HG02678 (cell line): ENCODE measurements around the gene CREG2.
"Not testable (repeated sequence)": the region's sequence is repeated elsewhere in the genome, so short reads cannot be mapped to it uniquely, and the experiment has no call there.

ENCODE experiments used
- ATAC-seq: cut with Tn5 transposase; IDR thresholded peaks from one replicate; pipeline ENCODE4 v1.9.1; 2021; ENCODE audit warnings: mild to moderate bottlenecking, moderate library complexity; ENCODE audit not compliant: unreplicated experiment

The CREG2 gene

DNA sequence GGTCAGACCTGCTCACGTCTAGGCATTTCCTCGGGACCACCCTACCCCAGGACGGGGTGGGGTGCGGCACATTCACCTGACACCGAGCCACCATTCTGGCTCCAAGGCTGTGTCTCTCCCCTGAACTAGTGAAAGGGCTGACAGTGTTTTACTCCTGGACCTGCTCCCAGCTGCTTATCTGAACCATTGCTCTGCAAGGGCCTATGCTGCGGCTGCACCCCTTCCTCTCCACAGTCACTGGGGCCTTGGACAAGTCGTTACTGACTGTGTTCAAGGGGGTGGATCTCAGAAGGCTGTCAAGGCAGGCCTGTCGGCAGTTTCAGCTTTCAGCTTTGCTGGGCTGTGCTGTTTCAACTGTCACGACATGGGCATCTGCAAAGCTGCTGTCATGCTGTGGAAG lies 11.7 kb downstream of the CREG2 start:
- no peak for ATAC-seq

DNA sequence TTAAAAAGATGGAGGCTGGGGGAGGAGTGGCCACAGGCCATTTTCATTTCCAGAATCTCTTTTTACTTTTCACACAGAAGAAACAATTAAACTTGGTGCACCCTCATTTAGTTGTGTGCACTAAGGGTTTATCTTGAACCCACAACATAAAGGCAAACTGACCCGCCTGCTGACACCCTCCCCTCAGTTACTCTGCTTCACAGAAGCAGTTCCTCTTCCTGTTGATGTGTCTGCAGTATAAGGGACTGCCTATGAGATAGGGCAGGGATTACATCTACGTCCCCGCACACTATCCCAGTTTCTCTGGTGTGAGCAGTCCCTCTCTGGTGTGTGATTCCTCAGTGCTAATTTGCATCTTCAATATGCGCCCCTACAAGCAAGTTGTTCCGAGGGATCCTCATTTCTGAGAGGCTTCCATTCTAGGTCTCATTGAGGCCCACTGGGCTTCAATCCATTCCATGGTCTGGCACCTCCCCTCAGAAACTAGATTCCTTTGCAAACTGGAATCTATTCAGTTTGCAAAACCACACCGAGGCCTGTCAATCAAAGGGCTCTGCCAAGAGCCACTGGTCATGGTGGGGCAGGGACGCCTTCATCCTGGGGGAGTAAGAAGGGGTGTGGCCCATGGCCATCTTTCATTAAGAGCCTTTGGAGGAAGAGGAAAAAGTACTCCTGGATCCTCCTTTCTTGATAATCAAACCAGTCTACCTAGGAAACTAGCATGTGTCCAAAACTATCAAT lies 12.3 kb downstream of the CREG2 start:
- no peak for ATAC-seq

DNA sequence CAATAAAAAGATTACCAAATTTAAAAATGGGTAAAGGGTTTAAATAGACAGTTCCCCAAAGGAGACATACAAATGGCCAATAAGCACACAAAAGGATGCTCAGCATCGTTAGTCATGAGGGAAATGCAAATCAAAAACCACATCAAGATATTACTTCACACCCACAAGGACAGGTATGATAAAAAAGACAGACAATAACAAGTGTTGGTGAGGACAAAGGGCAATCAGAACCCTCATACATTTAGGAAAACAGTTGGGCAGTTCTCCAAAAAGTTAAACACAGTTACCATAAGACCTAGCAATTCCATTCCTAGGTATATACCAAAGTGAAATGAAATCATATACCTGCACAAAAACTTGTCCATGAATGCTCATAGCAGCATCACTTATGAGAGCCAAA lies 14.5 kb downstream of the CREG2 start:
- no peak for ATAC-seq

DNA sequence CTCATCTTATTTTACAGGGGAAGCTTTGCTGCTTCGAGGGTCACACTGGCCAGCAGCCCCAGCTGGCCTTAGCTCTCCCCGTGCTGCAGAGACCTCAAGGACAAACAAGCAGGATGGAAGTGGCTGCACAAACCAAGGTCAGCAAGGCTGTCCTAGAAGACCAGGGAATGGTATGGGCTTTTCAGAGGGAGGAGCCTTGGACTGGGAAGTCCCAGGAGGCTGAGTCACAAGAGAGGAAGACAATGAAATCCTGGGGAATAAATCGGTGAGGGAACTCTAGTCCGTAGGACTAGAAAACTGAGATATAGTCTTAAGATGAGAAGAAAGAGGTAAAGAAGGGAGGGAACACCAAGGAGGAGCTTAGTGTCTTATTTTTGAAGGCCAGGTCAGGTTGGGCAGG lies 15.7 kb downstream of the CREG2 start:
- ATAC-seq: no peak

DNA sequence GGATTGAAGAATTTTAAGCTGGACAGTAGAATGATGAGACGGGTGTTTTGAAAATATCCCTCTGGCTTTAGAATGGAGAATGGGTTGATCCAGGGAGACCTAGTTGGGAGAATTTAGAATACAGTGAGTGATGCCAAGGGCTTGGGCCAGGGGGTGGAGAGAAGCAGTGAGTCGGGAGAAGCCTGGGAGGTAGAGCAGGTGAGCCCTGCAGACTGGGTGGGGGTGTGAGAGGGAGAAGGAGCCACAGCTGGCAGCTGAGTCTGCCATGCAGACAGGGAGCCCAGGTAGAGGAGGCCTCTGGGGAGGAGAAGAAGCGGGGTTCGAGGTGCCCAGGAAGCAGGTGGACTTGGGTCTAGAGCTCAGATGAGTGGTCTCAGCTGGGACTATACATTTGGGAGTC lies 18.2 kb downstream of the CREG2 start:
- ATAC-seq: no peak

DNA sequence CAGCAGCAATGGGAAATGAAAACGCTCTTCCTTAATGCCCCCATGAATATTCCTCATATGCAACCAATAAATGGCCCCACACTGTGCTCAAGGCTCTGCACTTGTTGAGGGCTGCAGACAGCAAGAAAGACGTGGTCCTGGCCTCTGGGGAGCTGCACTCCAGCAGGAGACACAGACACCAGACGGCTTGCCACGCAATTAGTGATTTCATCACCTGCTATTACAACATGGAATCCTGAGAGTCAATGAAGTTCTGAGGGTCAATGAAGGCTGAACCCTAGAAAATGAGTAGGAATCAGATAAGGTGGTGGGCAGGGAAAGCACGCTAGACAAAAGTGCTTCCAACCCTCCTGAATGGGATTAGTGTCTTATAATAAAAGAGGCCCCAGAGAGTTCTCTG lies 18.9 kb downstream of the CREG2 start:
- ATAC-seq: no peak

DNA sequence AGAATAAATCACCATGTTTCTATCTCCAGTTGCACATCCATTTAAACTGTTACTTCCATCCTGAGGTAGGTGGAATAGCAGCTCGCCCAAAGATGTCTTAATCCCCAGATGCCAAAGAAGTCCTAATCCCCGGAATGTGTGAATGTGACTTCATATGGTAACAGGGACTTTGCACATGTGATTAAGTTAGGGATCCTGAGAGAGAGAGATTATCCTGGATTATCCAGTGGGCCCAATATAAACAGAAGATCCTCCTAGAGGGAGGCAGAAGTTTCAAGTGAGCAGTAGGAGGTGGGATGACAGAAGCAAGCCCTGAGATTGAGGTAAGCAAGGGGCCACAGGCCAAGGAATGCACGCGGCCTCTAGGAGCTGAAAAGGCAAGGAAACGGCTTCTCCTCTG lies 19.8 kb downstream of the CREG2 start:
- ATAC-seq: no peak

DNA sequence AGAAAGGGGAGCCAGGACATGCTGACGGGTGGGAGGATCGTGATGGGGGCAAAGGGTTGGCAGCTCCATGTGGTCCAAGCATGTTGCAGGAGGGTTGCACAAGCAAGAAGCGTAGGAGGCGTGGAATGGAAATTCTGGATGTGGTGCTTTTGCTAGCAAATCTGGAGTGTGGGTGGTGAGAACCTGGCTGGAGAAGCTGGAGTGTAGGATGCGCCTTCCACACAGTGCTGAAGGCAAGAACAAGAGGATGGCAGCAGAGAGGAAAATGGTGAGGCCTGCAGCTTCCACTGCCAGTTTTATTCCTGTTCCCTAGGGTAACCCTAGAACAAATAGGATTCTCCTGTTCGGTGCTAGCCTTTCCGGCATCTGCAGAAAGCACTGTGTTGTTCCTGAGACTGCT lies 22.4 kb downstream of the CREG2 start:
- ATAC-seq: no peak

DNA sequence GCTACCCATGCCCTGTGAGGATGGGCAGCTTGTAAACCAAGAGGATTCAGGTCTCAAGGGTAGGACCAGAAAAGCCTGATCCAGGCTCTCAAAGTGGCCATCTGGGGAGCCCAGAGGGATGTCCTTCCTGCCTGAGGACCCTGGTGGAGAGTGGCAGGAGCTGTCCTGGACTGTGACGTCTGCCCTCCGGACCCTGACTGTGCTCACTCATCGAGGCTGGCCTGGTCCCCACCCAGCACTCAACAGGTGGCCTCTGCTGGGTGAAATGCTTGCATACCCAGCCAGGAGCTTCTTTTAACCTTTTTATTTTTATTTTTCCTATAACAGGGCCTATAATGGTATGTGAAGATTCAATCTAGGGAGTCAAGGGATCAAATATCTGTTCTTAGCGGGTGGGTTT lies 24.5 kb downstream of the CREG2 start:
- ATAC-seq: no peak

DNA sequence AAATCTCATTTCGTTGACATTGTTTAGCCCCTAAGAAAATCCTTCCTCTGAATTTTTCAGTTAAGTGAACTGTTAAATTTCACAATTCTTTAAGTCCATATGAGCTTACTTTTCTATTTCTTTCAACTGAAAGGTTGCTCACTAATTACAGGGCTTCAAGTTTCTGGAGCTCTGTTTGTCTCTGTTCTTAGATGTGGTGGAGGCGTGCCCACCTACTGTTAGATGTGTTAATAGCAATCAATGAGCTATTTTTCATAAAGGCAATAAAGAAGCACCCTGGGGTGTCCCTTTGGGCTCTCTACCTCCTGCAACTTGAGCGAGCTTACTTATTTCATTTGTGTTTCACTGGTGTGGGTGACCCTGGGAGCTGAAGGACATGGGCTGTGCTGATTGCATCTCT lies 25.0 kb downstream of the CREG2 start:
- ATAC-seq: no peak

DNA sequence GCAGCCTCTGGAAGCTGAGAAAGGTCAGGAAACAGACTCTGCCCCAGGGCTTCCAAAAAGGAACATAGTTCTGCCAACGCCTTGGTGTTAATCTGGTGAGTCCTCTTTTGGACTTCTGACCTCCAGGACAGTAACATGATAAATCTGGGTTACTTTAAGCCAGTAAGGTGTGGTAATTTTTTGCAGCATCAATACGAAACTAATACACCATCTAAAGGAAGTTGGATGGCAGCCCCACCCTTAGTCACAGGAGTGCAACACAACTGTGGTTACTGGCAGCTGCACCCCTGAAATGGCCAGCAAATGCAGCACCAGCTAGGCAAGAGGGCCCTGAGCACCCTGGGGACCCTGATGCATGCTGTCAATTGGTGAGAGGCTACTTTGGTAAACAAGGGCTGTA lies 25.8 kb downstream of the CREG2 start:
- ATAC-seq: no peak

DNA sequence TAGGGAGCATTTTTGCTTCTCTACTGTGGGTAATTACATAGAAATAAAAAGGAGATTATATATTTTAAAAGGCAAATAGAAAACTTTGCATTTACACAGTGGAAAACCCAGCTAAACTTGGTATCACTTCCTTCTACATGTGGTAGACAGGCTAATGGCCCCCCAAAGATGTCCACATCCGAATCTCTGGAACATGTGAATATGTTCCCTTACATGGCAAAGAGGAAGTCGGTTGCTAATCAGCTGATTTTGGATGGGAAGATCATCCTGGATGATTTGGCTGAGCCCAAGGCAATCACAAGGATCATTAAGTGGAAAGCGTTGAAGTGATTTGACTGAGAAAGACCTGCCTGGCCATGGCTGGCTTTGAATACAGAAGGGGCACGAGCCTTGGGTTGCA lies 26.2 kb downstream of the CREG2 start:
- ATAC-seq: no peak

DNA sequence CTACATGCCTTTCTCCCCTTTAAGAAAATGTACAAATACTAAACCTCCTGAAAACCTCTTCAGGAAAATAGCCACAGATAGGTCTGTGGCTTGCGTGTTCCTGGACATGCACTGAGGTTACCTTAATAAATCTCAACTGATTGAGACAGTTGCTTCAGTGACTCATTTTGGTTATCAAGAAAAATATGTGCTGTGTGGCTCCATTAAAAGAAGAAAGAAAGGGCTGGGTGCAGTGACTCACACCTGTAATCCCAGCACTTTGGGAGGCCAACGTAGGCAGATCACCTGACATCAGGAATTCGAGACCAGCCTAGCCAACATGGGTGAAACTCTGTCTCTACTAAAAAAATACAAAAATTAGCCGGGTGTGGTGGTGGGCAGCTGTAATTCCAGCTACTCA lies 27.1 kb downstream of the CREG2 start:
- no peak for ATAC-seq

DNA sequence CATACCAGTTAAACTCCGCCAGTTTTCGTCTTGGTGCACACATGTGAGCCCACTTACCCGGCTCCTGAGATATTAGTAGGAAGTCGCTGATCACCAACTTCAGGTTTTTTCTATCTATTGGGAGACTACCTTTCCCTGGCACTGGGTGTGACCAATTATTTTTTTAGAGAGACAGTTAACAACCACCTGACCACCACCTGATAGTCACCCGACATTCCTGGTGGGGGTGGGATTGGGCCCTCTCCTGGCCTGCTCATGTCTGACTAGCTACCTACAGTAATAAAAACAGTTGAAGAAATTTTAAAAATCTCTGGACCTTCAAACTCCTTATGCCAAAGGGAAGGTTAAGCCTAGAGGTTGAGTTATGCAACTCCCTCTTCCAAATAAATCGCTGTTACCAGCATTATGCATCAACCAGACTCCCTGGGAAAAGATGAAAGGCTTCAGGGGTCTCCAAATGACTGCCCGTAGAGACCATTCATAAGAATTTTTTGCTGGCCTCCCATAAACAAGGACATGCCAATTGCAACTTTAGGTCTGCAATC lies 27.8 kb downstream of the CREG2 start:
- ATAC-seq: no peak

DNA sequence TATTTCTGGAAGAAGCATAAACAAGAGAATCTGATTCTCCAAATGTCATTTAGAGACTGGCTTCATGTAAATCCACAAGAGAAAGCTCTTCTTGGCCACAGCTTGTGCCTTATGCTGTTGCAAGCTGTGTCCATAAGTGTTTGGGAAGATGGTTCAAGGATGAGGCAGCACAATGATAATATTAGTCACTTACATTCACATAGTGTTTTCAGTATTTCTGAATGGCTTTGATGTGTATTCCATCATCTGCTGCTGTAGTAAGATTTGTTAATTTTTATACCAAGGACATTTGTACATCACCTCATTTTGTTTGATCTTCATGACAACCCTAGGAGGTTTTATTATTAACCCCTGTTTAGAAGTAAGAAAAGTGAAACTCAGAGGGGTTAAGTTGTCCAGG lies 29.9 kb downstream of the CREG2 start:
- no peak for ATAC-seq

DNA sequence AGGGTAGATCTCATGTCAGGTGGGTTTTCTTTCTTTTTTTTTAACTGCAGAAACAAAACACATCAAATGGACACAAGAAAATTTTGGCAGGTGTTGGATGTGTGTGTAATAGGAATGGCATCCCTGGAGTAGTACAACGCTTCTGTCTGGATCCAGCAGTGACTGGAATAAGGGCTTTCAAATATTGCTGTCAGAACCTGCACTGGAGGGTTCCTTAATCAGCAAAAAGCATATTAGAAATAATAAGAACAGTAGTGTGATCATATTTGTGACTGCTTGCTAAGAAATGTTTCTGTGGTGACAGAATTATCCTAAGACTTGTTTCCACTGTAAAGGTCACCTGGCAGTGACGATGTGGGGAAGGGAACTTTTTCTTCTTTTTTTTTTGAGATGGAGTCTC lies 30.8 kb downstream of the CREG2 start:
- no peak for ATAC-seq

DNA sequence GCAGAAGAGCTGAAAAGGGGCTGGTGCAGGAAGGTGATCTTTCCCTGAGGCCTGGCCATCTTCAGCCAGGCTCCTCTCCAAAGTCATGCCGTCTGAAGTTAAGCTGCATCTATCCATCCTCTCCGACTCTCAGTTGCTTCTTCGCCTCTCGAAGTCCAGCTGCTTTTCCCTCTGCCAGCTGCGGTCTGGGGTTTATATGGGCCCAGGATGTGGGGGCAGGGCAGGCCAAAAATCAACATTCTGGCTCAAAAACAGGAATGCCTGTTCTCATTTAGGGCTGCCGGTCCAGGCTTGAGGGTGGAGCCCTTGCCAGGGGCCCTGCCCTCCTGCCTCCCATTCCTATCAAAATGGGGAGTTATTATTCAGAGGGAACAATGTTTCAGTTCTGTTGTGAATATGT lies 31.2 kb downstream of the CREG2 start:
- no peak for ATAC-seq

DNA sequence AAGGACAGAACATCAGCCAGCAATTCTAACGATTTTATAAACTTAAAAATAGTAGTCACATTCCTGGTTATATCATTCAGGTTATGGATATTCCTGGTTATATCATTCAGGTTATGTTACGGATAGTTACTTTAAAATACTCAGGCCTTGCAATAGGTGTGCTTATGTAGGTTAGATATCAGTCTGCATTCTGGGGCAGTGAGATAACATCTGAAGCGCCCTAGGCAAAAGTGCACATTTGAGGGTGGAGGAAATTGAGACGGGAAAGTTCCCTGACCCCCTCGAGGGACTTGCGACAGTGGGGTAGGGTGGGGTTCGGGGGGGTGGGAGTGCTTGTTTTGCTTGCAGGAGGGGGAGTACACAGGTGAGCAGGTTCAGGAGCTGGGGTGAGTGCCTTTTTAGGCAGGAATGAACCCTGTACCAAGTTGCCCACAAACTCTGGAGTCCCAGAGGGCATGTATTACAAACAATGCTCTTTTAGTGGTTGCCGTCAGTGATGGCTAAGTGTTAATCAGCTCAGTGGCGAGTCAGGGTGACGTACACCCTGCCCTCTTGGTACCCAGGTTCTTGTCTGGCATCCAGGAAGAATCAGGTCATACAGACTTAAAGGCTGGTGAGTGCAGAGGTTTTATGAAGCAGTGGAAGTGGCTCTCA lies 31.8 kb downstream of the CREG2 start:
- ATAC-seq: no peak

DNA sequence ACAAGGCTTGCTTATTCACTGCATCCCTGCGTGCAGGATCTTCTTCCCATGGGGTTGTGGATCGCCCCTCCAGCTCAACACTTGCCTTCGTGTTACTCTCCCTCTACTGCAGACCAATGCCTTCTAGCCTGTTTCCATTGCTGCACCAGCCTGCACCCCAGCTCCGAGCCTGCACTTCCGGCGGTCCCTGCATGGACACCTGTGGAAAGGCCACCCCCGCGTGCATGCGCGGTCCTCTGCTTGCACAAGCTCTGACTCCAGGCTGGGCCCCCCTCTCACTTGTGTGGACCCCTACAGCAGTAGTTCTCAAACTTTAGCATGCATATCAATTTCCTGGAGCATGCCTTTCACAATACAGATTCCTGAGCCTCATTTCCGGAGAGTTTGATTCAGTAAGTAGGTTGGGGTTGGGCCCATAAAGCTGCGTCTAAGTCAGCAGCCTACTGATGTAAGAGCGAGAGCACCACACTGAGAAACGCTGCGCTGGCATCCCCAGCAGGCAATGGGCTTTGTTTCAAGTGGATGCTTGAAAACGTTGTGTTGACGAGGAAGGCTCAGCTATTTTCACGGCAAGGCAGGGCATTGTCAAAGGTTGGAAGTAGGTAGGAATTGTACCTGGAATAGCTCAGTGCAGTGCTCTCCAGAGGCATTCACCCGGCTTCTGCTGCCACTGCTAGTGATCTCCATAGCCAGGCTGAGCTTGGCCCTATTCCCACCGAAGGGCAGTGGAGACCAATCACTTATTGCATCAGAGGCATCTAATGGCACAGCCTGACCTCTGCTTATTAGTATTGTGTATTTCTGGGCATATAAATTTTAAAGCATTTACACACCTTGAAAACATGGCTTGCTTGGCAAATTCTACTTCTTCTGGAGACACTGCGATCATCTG lies 32.6 kb downstream of the CREG2 start:
- ATAC-seq: no peak

DNA sequence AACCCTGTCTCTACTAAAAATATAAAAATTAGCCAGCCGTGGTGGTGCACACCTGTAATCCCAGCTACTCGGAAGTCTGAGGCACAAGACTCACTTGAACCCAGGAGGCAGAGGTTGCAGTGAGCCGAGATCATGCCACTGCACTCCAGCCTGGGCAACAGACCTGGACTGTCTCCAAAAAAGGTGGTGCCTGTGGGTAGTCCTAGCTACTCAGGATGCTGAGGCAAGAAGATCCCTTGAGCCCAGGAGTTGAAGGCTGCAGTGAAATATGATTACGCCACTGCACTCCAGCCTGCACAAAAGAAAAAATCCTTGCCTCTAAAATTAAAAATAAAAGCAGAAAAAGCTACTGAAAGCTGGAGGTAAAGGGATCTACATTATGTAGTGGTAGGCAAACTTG lies 34.7 kb downstream of the CREG2 start:
- ATAC-seq: not testable (repeated sequence)

DNA sequence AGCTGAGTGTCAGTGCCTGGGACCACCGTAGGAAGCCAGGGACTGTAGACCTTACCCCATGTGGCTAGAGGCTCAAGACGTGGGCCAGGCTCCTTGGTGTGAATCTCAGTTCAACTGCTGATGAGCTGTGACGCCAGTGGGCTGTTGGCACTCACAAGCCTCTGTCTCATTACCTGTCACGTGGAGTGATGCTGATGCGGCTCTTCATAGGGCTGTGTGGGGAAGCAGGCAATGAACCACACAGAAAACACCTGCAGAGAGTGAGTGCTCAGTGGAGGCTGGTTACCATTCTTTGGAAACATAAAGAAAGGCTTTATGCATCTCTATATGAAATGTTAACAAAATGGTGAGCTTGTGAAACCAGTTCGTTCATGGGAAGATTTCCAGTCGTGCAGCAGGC lies 36.1 kb downstream of the CREG2 start:
- ATAC-seq: no peak
